CD14-positive monocyte (primary cell): ENCODE data around the gene NUDT9. TPM values are rescaled to one million over a fixed set of nuclear protein-coding genes. Genes with fewer than 3 reads are reported as not detected.

Experiments used
- DNase-seq, 3 donors: peaks; one replicate each; pipeline ENCODE4 v3.0.0-alpha.2; 2011 to 2022
- H2AFZ ChIP-seq: 2 replicates; pipeline ENCODE4 v1.6.0; 2012; ENCODE audit warnings: mild to moderate bottlenecking, low read depth, low read length, inconsistent platforms; ENCODE audit not compliant: insufficient read depth, poor library complexity, severe bottlenecking
- H3K27ac ChIP-seq, 2 donors: 1 replicate in 1 of 2; 2 replicates in 1 of 2; pipeline ENCODE4 v1.5.1; 2012 to 2013; ENCODE audit warnings: low read length in 2 of 2, control low read depth in 1 of 2, inconsistent platforms in 1 of 2, low read depth in 1 of 2, mild to moderate bottlenecking in 1 of 2
- H3K27me3 ChIP-seq, 2 donors: one replicate each; pipeline versions ENCODE4 v1.6.0 to v1.6.1; 2011 to 2013; ENCODE audit warnings: low read length in 2 of 2; ENCODE audit not compliant: control insufficient read depth in 2 of 2, insufficient read depth in 2 of 2
- H3K36me3 ChIP-seq, 2 donors: replicated peaks in 1 of 2; 1 replicate in 1 of 2; 2 replicates in 1 of 2; pipeline versions ENCODE4 v1.5.1 to v1.6.1; 2012 to 2013; ENCODE audit warnings: low read length in 2 of 2, control low read depth in 1 of 2, inconsistent platforms in 1 of 2, mild to moderate bottlenecking in 1 of 2; ENCODE audit not compliant: insufficient read depth in 2 of 2, control insufficient read depth in 1 of 2
- H3K4me1 ChIP-seq, 2 donors: 1 replicate in 1 of 2; 2 replicates in 1 of 2; pipeline versions ENCODE4 v1.5.1 to v1.6.1; 2012 to 2013; ENCODE audit warnings: low read length in 2 of 2, control low read depth in 1 of 2, inconsistent platforms in 1 of 2, mild to moderate bottlenecking in 1 of 2, moderate library complexity in 1 of 2; ENCODE audit not compliant: insufficient read depth in 2 of 2, control insufficient read depth in 1 of 2
- H3K4me2 ChIP-seq: replicated peaks from 2 replicates; pipeline ENCODE3; 2012; ENCODE audit warnings: low read length, moderate library complexity, mild to moderate bottlenecking; ENCODE audit not compliant: poor library complexity, severe bottlenecking; ENCODE audit errors: extremely low read depth
- H3K4me3 ChIP-seq, 3 experiments: fragments of 200-600 bp in 1 of 3; sonication (generic) in 1 of 3; replicated peaks in 1 of 3; 1 replicate in 2 of 3; 2 replicates in 1 of 3; pipeline ENCODE4 v1.5.1; 2011 to 2013; ENCODE audit warnings: low read length in 3 of 3, mild to moderate bottlenecking in 3 of 3, control low read depth in 2 of 3, low read depth in 2 of 3, inconsistent platforms in 1 of 3, moderate library complexity in 1 of 3
- H3K79me2 ChIP-seq: 2 replicates; pipeline ENCODE4 v1.6.0; 2012; ENCODE audit warnings: mild to moderate bottlenecking, control low read depth, inconsistent platforms, low read length, moderate library complexity; ENCODE audit not compliant: insufficient read depth
- H3K9ac ChIP-seq: 2 replicates; pipeline ENCODE4 v1.6.0; 2017; ENCODE audit warnings: low read length, mild to moderate bottlenecking; ENCODE audit not compliant: insufficient read depth, poor library complexity, severe bottlenecking
- H3K9me3 ChIP-seq, 2 donors: replicated peaks in 1 of 2; 1 replicate in 1 of 2; 2 replicates in 1 of 2; pipeline versions ENCODE4 v1.5.1 to v1.6.1; 2012 to 2013; ENCODE audit warnings: low read length in 2 of 2, control low read depth in 1 of 2; ENCODE audit not compliant: control insufficient read depth in 1 of 2, insufficient read depth in 1 of 2
- H4K20me1 ChIP-seq: 2 replicates; pipeline ENCODE4 v1.6.0; 2012; ENCODE audit warnings: mild to moderate bottlenecking, low read length, control low read depth, moderate library complexity; ENCODE audit not compliant: insufficient read depth
- H3K27ac Mint-ChIP-seq, 7 donors: one replicate each; pipeline ENCODE4 v1.8.0; 2020; ENCODE audit warnings: mild to moderate bottlenecking in 7 of 7, mixed read lengths in 7 of 7, moderate library complexity in 6 of 7, inconsistent platforms in 2 of 7
- H3K27me3 Mint-ChIP-seq, 3 donors: one replicate each; pipeline ENCODE4 v1.8.0; 2021 to 2022; ENCODE audit warnings: low read depth in 3 of 3, mild to moderate bottlenecking in 3 of 3, mixed read lengths in 3 of 3, moderate library complexity in 3 of 3, inconsistent platforms in 1 of 3
- H3K36me3 Mint-ChIP-seq, 2 donors: one replicate each; pipeline ENCODE4 v1.8.0; 2020; ENCODE audit warnings: mixed read lengths in 2 of 2, inconsistent platforms in 1 of 2, mild to moderate bottlenecking in 1 of 2
- H3K4me1 Mint-ChIP-seq: one replicate; pipeline ENCODE4 v1.8.0; 2020; ENCODE audit warnings: mild to moderate bottlenecking, mixed read lengths
- H3K4me3 Mint-ChIP-seq, 2 donors: one replicate each; pipeline ENCODE4 v1.8.0; 2020; ENCODE audit warnings: mild to moderate bottlenecking in 2 of 2, mixed read lengths in 2 of 2, moderate library complexity in 1 of 2
- H3K9me3 Mint-ChIP-seq, 7 donors: one replicate each; pipeline ENCODE4 v1.8.0; 2020 to 2022; ENCODE audit warnings: mixed read lengths in 7 of 7, mild to moderate bottlenecking in 6 of 7, moderate library complexity in 6 of 7, inconsistent platforms in 2 of 7
- WGBS: methylation state at CpG from one replicate; pipeline ENCODE4 v1.1.5; 2013; ENCODE audit warnings: missing lambda C conversion rate; ENCODE audit not compliant: insufficient coverage; 5-methylcytosine and 5-hydroxymethylcytosine counted together
- intact Hi-C, 2 donors: fragments of 100-400 bp; cut with micrococcal nuclease; formaldehyde crosslinking; loops; one replicate each; pipeline versions ENCODE4 v1.15.0 to v1.15.1; 2023
- polyA plus RNA-seq, 3 donors: library from polyadenylated mRNA; depleted of rRNA in 1 of 3; unstranded in 2 of 3; stranded (reverse) in 1 of 3; fragments of 300-500 nt in 2 of 3; fragments of >200 nt in 1 of 3; fragmentation: Illumina TruSeq in 2 of 3; gene quantifications; 1 replicate in 2 of 3; 2 replicates in 1 of 3; pipeline ENCODE4 v1.2.3, GENCODE V29; 2012 to 2021
- TF ChIP-seq, protein P1 (sequence below): fragments of 200-600 bp; IDR thresholded peaks from one replicate; pipeline ENCODE4 v1.8.0; 2022; ENCODE audit warnings: antibody characterized with exemption, mild to moderate bottlenecking

Gene NUDT9
- polyA plus RNA-seq, 3 donors: 9.6 to 14.3 (median 12.5) TPM

DNA sequence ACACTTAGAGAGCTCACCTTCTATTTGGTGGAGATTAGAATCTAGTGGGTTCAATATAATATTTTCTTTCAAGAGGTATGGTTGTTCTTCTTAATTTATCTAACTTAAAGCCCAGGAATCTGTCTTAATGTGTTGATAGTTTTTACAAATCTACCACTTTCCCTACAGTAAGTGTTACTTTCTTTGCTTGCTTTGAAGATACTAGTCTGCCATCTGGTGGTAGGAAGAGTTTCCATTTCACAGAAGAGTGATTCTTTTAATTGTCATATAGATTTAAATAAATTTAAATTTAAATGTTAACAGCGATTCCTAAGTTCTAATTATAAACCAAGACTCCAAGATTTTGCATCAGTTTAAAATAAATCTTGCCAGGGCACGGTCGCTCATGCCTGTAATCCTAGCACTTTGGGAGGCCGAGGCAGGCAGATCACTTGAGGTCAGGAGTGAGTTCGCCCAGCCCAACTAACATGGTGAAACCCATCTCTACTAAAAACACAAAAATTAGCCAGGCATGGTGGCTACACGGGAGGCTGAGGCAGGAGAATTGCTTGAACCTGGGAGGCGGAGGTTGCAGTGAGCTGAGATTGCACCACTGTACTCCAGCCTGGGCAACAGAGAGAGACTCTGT lies 43.5 kb downstream of the NUDT9 start:
- intact Hi-C loops: loop anchor here in 1 of 2 donors (5.0 kb wide), 1 partner anchor 94 kb away; no protein-coding TSS in a partner anchor
- Histone ChIP-seq H3K9ac (no peak overlapping the region), H3K4me1 (no peaks in the 10 kb centered on the region), H2AFZ (no peak overlapping the region), H3K27ac (no peak overlapping the region), H3K4me3 (no peak overlapping the region), H3K79me2 (no peaks in the 10 kb centered on the region), H4K20me1 (no peaks in the 10 kb centered on the region), H3K4me2 (no peak overlapping the region), H3K9me3 (no peaks in the 10 kb centered on the region), H3K27me3 (no peaks in the 10 kb centered on the region), H3K36me3 (no peaks in the 10 kb centered on the region)
- peak; percentile 15 to 36 (median 33) for DNase-seq
- Mint-ChIP-seq H3K4me1 (no peaks in the 10 kb centered on the region), H3K4me3 (no peak overlapping the region), H3K9me3 (no peaks in the 10 kb centered on the region), H3K27ac (no peak overlapping the region), H3K27me3 (peaks cover 0 to 2% (median 0%) of the 10 kb centered on the region in 3 donors), H3K36me3 (no peaks in the 10 kb centered on the region)
- WGBS: 100% methylated on average over 3 of the region's 7 CpGs
- TF ChIP-seq, protein P1, sequence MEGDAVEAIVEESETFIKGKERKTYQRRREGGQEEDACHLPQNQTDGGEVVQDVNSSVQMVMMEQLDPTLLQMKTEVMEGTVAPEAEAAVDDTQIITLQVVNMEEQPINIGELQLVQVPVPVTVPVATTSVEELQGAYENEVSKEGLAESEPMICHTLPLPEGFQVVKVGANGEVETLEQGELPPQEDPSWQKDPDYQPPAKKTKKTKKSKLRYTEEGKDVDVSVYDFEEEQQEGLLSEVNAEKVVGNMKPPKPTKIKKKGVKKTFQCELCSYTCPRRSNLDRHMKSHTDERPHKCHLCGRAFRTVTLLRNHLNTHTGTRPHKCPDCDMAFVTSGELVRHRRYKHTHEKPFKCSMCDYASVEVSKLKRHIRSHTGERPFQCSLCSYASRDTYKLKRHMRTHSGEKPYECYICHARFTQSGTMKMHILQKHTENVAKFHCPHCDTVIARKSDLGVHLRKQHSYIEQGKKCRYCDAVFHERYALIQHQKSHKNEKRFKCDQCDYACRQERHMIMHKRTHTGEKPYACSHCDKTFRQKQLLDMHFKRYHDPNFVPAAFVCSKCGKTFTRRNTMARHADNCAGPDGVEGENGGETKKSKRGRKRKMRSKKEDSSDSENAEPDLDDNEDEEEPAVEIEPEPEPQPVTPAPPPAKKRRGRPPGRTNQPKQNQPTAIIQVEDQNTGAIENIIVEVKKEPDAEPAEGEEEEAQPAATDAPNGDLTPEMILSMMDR: peak; percentile 76

DNA sequence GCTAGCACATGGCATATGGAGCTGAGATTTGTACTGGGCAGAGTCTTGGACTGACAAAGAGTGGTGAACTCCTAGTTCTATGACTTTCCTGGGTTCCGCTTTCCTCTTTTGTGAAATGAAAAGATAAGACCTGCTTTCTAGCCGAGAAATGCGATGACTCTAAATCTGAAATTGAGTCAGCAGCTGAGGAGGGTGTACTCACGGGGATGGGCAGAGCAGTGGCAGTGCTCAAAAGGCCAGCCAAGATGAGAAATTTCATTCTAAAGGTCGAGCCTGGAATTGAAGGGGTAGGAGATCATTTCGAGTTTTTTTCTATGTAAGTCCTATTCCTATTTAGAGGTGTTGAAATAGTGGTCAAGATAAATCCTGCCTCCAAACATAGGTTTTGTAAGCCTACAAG lies 47.0 kb downstream of the NUDT9 start:
- H3K9ac ChIP-seq: no peak overlapping the region
- H4K20me1 ChIP-seq: no peaks in the 10 kb centered on the region
- H3K4me2 ChIP-seq: no peak overlapping the region
- WGBS: 100% methylated on average over 3 of the region's 6 CpGs
- intact Hi-C loops: loop anchor here in 1 of 2 donors (5.0 kb wide), 1 partner anchor 97 kb away; no protein-coding TSS in a partner anchor
- H3K4me1 ChIP-seq: no peaks in the 10 kb centered on the region
- H3K4me3 Mint-ChIP-seq: no peak overlapping the region
- TF ChIP-seq, protein P1: no peak
- H3K27me3 Mint-ChIP-seq: peaks cover 0 to 2% (median 0%) of the 10 kb centered on the region in 3 donors
- H3K27ac ChIP-seq: no peak overlapping the region
- H3K36me3 ChIP-seq: no peaks in the 10 kb centered on the region
- no peaks in the 10 kb centered on the region for H3K9me3 Mint-ChIP-seq
- no peaks in the 10 kb centered on the region for H3K27me3 ChIP-seq
- no peak overlapping the region for H3K4me3 ChIP-seq
- no peaks in the 10 kb centered on the region for H3K9me3 ChIP-seq
- H3K4me1 Mint-ChIP-seq: no peaks in the 10 kb centered on the region
- H2AFZ ChIP-seq: no peak overlapping the region
- H3K27ac Mint-ChIP-seq: no peak overlapping the region
- DNase-seq: no peak
- H3K36me3 Mint-ChIP-seq: no peaks in the 10 kb centered on the region
- H3K79me2 ChIP-seq: no peaks in the 10 kb centered on the region
